GM19438 (cell line): ENCODE results near the gene CEACAM18.
A peak's percentile ranks its signal among the peaks of the same experiment; 100 is the strongest.
"Not testable (repeated sequence)": the region's sequence is repeated elsewhere in the genome, so short reads cannot be mapped to it uniquely, and the experiment has no call there.

Experiments used
- ATAC-seq: cut with Tn5 transposase; IDR thresholded peaks from one replicate; pipeline ENCODE4 v1.9.1; 2021; ENCODE audit warnings: low read depth; ENCODE audit not compliant: unreplicated experiment

CEACAM18 gene

GRCh38 chr19:51478381-51479234 lies at the start of gene CEACAM18:
Gene CEACAM18, plus strand, starts transcription at chr19:51478539.
- ATAC-seq: no peak

- ATAC-seq: no peak
Observed at GRCh38 chr19:51430221-51430620, 48.1 kb upstream of the CEACAM18 start.

GRCh38 chr19:51431124-51431523 lies 47.2 kb upstream of the CEACAM18 start:
- no peak for ATAC-seq

GRCh38 chr19:51433043-51433442 lies 45.3 kb upstream of the CEACAM18 start:
- no peak for ATAC-seq

- ATAC-seq: no peak
Observed at GRCh38 chr19:51434456-51434855, 43.9 kb upstream of the CEACAM18 start.

GRCh38 chr19:51439021-51439465 lies 39.3 kb upstream of the CEACAM18 start:
- no peak for ATAC-seq

- no peak for ATAC-seq
Observed at GRCh38 chr19:51440052-51440451, 38.3 kb upstream of the CEACAM18 start.

GRCh38 chr19:51440846-51441409 lies 37.4 kb upstream of the CEACAM18 start:
- no peak for ATAC-seq

GRCh38 chr19:51441410-51442390 lies 36.6 kb upstream of the CEACAM18 start:
- peak; percentile 87 for ATAC-seq

GRCh38 chr19:51447510-51447909 lies 30.8 kb upstream of the CEACAM18 start:
- ATAC-seq: not testable (repeated sequence)

GRCh38 chr19:51448011-51448410 lies 30.3 kb upstream of the CEACAM18 start:
- no peak for ATAC-seq

GRCh38 chr19:51448411-51449016 lies 29.8 kb upstream of the CEACAM18 start:
- no peak for ATAC-seq

- ATAC-seq: no peak
Observed at GRCh38 chr19:51450730-51451307, 27.5 kb upstream of the CEACAM18 start.

- ATAC-seq: no peak
Observed at GRCh38 chr19:51456541-51457290, 21.6 kb upstream of the CEACAM18 start.

- ATAC-seq: no peak
Observed at GRCh38 chr19:51457351-51458013, 20.9 kb upstream of the CEACAM18 start.

GRCh38 chr19:51458051-51458645 lies 20.2 kb upstream of the CEACAM18 start, which contains the start of gene SIGLEC8:
Gene SIGLEC8, minus strand, starts transcription at chr19:51458454. Its CDS starts 67 bp downstream, at chr19:51458387.
- ATAC-seq: no peak

- ATAC-seq: no peak
Observed at GRCh38 chr19:51458899-51459505, 19.3 kb upstream of the CEACAM18 start.
